Right lung (tissue), 5 donors: ENCODE measurements around the gene SMIM35. TPM values are rescaled to one million over a fixed set of nuclear protein-coding genes. Genes with fewer than 3 reads are reported as not detected.

ENCODE experiments used
- DNase-seq, 2 donors: peaks; one replicate each; pipeline ENCODE4 v3.0.0-alpha.2; 2013
- polyA plus RNA-seq, 5 donors: library from polyadenylated mRNA; unstranded; fragments of 120-200 nt; gene quantifications; one replicate each; pipeline versions ENCODE4 v1.2.1 to v1.2.3, GENCODE V29; 2013; ENCODE audit warnings: inconsistent platforms in 1 of 5, low replicate concordance in 1 of 5; ENCODE audit not compliant: insufficient read length in 5 of 5, insufficient read depth in 1 of 5

SMIM35 gene
- polyA plus RNA-seq, 5 donors: 0.27 to 0.65 (median 0.40) TPM

DNA sequence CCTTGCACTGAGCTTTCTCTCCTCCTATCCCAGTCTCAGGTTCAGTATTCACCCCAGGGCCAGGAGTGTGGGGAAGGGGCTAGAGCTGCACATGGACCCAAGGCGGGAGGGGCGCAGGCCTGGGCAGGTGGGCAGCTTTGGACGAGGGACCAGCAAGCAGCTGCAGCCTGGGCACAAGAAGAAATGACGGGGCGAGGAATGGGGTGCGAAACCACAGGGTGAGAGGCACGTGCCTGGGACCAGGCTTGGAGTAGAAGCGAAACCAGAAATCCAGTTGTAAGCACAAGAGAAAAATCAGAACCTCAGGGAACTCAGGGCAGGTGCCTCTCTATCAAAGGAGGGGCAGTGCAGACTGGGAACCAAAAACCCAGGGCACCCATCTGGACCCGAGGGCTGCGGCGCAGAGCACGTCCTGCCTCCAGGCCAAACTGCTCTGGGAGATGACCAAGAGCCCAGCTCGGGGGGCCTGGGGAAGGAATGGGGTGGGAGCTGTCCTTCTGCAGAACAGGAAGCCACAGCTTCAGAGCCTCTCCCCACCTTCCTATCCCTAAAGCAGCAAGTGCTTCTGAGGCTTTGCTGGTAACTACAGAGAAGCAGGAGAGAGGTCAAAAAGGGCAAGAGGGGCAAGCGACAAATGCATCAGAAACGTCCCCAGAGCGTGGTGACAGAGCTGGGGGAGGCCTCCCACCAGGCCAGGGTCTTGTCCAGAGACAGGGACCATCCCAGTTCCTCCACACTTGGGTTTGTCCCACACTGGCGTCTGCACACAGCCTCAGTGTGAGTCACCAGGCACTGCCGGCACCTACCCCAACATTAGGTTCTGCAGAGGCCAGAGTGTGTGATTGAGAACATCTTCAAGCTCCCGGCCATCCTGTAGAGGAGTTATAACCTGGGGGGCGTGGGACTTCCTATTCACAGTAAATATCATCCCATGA lies 28.2 kb downstream of the SMIM35 start:
- no peak for DNase-seq

DNA sequence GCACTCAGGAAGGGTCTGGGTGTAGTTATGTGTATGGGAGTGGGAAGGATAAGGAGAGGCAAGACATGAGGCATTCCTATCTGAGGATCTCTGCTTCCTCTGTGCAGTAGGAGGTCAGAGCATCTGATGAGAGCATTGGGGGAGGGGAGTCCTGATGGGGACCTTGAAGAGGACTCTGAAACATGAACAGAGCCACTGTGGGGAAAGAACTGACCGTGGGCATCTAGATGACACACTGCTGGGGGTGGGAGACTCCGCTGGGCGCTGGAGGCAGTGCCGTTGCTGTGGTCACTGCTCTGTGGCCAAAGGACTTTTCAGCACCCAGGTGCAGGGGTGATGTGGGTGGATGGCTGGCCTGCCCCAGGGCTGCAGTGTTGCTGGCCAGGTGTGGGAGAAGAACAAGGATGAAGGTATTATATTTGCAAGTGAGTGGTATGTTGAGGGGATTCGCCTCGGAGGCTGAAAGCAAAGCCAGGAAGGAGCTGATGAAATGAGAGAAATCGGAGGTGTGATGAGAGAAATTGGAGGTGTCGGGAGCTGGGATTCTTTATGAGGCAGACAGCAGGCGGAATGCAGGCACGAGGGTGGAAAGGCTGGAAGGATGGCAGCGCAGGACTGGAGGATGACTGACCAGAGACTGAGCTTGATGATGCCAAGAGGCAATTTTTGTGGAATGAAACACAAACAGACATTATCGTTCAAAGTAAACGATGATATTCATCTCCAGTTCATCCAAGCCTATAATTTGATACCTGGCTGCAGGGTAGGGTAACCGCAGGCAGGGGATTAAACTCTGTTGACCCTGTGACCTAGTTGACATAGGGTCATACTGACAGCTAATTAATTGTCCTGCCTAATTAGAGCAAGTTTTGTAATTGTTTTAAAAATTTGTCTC lies 29.3 kb downstream of the SMIM35 start:
- no peak for DNase-seq

DNA sequence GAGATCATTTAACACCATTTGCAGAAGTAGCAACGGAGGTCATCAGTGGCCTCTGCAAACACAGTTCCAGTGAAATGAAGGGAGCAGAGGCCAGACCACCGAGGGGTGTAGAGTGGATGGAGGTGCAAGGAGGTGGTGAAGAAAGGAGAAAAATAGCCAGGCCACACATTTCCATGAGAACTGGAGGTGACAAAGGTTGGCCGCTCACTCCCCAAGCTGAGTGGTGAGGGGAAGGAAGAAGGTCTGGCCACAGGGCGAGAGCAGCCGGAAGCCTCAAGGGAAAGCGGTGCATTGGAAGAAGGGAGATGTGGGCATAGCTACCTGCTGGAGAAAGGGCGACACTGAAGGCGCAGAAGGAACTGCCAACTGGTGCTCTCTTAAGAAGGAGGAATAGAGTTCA lies 30.0 kb downstream of the SMIM35 start:
- DNase-seq: no peak

DNA sequence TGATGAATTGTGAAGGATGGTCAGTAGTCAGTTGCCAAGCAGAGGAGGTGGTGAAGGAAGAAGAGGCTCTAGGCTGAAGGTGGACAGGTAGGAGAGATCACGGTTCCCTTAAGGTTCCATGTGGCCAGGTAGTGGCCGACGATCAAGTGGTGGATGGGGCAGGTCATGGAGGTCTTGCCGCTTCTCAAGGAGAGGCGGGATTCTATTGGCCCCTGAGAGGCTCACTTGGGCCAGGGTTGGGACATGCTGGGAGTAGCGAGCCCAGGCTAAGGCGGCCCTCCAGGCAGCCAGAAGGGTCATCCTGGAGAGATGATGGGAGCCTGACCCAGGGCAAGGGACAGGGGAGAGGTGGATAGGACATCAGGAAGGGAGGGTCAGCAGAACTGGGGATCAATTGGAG lies 30.8 kb downstream of the SMIM35 start:
- no peak for DNase-seq

DNA sequence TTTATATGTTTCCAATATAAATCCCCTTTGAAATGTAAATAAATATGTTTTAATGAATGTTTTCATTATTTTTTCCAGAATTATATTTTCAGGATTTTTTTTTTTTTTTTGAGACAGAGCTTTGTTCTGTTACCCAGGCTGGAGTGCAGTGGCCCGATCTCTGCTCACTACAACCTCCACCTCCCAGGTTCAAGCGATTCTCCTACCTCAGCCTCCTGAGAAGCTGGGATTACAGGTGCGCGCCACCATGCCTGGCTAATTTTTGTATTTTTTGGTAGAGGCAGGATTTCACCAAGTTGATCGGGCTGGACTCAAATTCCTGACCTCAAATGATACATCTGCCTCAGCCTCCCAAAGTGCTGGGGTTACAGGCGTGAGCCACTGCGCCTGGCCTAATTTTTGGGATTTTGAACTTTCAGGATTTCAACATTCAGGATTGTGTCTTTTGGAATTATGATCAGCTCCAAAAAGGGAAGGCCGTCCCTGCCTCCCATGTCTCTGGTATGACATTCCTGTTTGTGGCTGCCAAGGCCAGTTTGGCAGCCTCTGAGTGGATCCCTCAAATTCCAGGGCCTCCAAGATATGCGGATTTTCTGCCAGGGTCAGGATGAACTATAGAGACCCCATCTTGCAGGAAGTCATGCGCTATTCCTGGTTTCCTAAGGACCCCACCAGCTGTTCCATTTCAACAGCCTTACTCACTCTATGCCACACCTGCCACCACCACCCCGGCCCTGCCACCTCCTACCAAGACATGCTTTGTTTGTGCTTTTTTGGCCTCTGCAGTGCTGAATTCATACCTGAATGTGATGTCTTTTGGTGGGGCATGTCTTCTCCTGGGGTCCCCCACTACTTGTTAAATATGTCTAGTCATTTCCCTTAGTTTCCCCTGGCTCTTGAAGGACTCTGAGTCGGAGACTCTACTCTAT lies 31.8 kb downstream of the SMIM35 start:
- DNase-seq: no peak

DNA sequence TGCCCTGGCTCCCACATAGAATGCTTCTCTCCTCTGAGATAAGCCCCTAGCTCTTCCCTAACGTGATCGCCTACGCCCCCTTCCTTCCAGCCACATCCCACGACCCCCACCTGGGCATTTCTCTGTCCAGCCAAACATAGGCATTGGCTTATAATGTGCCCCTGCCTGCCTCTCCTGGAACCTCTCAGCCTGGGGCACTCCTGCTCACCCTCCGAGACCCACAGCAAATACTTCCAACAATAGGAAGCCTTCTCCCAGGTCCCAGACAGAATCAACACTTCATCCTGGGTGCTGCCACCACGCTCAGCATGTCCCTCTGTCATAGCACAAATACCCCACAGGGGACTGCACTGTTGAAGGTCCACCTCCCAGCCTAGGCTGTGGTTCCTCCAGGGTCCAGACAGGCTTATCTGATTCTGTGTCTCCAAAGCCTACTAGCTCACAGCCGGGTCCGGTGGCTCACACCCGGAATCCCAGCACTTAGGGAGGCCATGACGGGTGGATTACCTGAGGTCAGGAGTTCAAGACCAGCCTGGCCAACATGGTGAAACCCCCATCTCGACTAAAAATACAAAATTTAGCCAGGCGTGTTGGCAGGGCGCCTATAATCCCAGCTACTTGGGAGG lies 34.1 kb downstream of the SMIM35 start:
- DNase-seq: no peak

DNA sequence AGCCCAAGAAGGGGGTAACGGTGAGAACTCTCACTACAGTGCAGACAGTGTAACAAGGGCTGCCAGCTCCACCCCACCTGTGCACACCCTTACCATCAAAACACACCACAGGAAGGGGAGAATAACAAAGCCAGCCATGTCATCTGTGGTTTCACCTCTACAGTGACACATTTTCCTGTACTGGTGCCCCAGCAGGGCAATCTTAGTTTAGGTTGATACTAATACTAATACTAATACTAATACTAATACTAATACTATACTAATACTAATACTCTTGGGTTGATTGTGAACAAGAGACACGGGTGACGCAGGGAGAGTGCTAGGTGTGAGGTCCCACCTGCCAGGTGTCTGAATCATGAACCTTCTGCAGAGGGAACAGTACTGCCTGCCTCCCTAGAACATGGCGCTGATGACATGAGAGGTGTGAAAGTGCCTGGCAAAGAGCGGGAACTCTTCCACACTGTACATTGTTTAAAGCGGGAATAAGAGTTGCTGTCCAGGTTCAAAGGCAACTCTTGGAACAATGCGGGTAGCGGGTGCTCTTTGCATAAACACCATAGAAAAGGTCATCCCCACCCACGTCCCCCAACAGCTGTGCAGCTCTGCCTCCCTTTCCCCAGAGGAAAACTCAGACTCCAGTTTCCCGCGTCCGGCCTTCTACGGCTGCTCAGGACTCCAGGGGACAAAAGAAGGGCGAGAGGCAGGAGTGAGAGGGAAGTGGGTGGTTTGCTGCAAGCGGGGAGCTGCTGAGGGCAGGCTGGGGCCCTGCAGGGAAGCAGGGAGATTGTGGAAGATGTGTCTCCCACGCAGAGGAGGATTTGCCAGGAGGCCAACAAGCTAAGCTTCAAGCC lies 34.9 kb downstream of the SMIM35 start:
- no peak for DNase-seq

DNA sequence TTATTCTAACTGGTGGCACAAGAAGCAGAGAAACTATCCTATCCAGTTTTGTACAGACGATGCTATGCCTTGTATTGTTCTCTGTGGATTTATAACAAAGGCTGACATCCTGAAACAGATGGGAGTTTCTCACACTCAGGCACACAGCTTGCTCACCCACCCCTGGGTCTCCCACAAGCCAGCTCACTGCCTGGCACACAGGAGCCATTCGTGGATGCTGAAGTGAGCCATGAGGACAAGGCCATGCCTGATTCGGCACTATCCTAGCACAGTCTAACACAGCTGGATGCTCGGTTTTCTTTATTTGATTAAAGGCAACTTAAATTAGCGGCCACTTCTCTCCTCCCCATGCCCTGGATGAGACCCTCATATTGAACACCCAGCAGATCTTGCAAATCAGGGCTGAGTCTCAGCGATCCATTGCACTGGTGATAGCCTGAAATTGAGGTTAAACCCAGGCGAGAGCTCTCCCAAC lies 35.6 kb downstream of the SMIM35 start:
- DNase-seq: no peak

DNA sequence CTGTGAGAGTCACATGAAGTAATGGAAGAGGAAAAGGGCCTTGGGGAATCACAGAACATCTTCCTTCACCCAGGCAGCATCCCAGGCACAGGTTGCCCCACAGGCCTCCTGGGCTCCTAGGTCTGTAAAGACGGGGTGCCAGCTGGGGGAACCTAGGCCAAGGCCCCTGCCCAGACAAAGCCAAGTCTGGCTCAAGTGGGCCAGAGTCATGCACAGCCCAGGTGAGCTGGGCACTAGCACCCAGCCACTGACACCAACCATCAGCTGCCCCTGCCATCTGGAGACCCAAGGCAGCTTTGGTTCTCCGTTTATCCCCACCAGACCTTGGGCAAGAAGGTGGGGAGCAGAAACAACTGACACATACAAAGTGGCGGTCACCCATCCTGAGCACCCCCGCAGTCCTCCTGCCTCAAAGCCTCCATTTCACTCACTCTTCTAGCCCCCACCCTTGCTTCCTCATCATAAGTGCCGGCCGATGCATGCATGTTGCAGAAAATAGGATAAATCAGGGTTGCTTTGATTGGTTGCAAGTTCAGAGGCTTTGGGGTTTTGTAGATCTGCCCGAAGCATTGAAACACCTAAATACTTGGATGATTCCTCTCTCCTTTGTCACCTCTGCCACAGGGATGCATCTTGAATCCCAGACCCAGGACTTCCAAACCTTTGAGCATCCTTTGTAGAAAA lies 36.4 kb downstream of the SMIM35 start:
- no peak for DNase-seq

DNA sequence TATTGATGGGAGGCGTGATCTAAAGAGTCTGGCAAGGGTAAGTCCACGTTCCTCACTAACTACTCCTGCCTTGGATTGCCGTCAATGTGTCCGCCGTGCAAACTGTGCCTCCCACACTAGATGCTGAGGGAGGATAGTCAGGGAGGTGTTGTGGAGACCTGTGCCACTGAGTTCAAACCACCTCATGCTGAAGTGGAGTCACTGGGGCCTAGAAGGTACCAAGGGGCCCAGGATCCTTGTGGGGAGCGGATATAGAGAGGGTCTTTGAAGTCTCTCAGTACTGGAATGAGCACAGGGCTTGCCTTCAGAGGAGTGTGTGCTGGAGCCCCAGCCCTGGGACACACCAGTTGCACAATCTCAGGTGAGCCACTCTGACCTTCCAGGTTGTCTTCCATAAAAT lies 37.0 kb downstream of the SMIM35 start:
- DNase-seq: no peak

DNA sequence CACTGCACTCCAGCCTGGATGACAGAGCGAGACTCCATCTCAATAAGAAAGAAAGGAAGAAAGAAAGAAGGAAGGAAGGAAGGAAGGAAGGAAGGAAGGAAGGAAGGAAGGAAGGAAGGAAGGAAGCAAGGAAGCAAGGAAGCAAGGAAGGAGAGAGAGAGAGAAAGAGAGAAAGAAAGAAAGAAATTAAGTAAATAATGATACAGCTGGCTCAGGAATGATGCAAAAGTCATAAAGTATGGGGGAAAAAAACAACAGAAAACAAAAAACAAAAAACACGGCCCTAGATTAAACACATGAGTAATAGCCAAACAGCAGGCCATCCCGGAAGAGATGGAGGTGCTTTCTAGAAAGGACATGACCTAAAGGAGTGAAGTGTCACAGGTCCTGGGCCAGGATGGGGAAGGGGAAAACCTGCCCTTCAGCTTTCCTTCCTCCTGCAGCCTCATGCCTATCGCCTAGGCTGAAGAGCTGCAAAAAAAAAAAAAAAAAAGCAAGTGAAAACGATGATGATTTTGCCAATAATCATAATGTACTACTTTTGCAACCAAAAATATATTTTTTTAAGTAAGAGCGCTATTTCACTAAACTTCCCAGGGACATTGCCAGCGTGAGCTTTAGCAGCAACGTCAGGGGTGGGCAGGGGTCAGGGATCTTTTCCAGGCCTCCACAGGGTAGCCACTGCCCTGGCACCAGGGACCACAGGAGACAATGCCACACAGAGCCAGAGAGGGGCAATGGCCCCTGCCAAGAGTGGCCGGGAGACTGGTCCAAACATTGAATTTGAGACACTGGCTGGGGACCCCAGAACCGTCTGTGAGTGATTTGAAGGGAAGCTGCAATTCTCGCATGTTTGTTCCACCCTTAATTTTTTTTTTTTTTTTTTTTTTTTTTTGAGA lies 38.0 kb downstream of the SMIM35 start:
- DNase-seq: no peak

DNA sequence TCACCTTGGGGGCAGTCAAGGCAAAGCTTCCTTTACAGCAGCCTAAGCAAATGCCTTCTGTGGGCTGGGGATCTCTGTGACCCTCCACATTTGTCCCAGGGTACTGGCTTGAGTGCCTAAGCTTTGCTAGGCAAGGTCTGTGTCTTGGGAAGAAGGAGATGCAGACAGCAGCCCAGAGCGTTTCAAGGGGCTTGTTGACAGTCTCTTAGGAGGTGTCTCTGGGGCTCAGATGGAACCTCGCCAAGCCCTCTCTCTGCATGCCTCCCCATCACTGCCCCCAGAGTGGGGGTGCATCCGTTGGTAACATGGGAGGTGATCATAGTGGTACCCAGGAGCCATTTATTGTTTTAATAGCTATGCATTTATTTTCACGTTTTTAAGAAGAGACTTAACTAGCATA lies 39.0 kb downstream of the SMIM35 start:
- DNase-seq: no peak

DNA sequence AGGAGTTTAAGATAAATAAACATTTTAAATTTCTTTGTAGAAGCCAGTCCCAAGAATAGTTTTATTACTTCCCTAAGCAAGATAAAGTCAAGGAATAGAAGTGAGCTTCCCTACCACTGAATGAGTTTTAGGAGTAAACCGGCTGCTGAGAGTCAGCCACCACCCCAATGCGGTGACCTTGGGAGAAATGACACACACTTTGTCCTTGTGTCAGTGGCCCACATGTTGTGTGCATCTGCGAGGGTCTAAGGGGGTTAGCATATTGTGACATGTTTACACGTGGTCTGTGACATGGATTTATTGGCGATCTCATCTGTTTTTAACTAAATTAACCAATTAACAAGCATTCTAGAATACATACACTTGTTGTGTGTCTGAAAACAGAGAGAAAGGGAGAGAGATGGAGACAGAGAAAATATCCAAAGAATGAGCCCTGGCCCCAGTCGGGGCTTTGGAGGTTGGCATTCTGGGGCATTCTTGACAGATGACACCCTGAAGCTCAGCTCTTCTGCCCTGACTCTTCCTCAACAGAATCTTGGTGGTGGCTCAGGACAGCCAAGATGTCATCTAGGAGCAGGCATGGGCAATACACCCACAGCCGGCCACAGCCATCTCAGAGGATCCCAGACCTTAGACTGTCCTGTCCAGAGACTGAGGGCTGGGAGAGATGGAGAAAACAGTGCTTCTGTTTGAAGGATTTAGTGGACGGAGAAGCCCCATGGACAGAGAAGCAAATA lies 39.6 kb downstream of the SMIM35 start:
- DNase-seq: no peak

DNA sequence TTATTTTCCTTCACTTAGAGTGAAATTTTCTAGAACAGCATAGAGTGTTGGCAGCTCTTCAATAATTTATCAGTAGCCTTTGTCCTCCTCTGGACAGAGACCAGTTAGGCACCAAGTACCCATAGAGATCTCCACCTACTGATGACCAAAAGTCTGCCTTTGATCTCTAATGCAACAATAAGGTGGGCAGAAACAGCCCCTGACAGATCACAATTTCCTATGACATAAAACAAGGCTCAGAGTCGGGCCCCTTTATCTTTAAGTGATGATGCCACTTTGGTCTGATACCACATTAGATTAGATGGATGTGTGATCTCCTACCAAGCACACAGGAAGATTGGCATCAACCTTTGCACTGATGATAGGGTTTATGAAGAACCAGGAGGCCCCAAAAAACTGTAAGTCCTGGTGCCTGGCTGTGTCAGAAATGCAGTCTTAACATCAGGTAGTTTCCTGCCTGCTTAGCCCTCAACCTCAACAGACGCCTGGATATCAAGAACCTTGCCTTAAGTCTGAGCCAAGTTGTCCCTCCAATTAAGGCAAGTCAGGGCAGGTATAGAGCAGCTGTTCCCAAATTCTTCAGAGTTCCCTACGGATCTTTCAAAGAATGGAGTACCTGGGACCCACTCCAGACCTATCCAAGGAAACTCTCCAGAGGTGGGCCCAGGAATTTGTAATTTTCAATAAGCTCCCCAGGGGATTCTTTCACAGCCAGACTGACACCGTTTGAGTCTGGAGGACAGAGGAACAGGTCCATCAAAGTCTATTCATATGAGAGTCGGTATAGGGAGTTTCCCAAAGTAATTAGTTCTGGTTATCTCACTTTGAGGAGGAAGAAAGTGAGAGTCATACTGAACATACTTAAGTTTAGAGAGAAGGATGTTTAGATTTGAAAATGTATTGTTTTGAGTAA lies 40.5 kb downstream of the SMIM35 start:
- no peak for DNase-seq

DNA sequence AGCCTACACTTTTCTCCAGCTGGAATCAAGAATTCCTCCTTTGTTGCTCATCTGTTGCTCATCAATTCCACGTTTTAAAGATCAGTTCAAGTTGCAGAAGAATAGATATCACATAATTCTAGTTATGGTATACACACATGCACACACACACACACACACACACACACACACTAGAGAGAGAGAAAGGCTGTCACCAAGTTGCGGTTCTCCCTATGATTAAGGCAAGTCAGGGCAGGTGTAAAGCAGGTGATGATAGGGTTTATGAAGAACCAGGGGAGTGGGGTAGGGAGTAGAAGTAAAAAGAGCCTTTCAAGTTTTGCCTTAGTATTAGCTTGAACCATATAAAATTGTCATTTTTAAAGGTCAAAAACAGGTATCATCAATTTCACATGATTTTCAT lies 41.6 kb downstream of the SMIM35 start:
- DNase-seq: no peak

DNA sequence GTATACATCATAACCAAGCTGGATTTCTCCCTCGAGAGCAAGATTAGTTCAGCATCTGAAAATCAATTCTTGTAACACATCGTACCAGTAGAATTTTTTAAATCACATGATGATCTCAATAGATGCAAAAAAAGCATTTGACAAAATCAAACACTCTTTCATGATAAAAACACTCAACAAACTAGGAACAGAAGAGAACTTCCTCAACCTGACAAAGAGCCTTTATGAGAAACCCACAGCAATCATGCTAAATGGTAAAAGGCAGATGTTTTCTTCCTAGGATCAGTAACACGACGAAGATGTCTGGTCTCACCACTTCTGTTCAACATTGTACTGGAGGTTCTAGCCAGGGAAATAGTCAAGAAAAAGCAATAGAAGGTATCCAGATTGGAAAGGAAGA lies 44.0 kb downstream of the SMIM35 start:
- DNase-seq: no peak

DNA sequence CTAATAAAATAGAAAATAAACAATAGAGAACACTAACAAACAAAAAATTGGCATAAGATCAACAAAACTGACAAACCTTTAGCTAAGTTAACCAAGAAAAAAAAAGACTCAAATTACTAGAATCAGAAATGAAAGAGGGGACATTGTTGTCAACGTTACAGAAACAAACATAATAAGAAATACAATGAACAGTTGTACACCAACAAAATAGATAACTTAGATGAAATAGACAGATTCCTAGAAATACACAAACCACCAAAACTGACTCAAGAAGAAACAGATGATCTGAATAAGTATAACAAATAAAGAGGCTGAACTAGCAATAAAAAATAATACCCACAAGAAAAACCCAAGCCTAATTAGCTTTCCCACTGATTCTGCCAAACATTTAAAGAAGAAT lies 44.6 kb downstream of the SMIM35 start:
- no peak for DNase-seq
